Neural cell (in vitro differentiated cells): Measurements from ENCODE around the gene TGFA. TPM values are rescaled to one million over a fixed set of nuclear protein-coding genes. Genes with fewer than 3 reads are reported as not detected.

Experiments
- H2AFZ ChIP-seq: fragments of 200-600, 300-800 bp; sonication (generic), shearing (Covaris generic); 2 replicates; pipeline ENCODE4 v1.6.0; 2014; ENCODE audit warnings: low read depth, mild to moderate bottlenecking, antibody characterized with exemption, low read length, moderate library complexity
- H3F3A ChIP-seq: fragments of 200-600 bp; shearing (Covaris generic); 2 replicates; pipeline ENCODE4 v1.6.1; 2016; ENCODE audit warnings: mild to moderate bottlenecking, moderate library complexity, mixed read lengths, antibody characterized with exemption, low read length; ENCODE audit not compliant: insufficient read depth, poor library complexity, severe bottlenecking
- H3K27ac ChIP-seq: fragments of 200-600, 300-800 bp; sonication (generic), shearing (Covaris generic); 2 replicates; pipeline ENCODE4 v1.5.1; 2014; ENCODE audit warnings: mild to moderate bottlenecking, low read length, moderate library complexity
- H3K27me3 ChIP-seq: fragments of 300-800, 200-600 bp; sonication (generic), shearing (Covaris generic); 2 replicates; pipeline ENCODE4 v1.6.0; 2014; ENCODE audit warnings: mild to moderate bottlenecking, low read depth, low read length, moderate library complexity; ENCODE audit not compliant: insufficient read depth
- H3K36me3 ChIP-seq: fragments of 300-800, 200-600 bp; sonication (generic), shearing (Covaris generic); 2 replicates; pipeline ENCODE4 v1.5.1; 2014; ENCODE audit warnings: mild to moderate bottlenecking, antibody characterized with exemption, low read length, moderate library complexity; ENCODE audit not compliant: insufficient read depth
- H3K4me2 ChIP-seq: fragments of 300-800, 200-600 bp; sonication (generic), shearing (Covaris generic); 2 replicates; pipeline ENCODE4 v1.6.0; 2014; ENCODE audit warnings: mild to moderate bottlenecking, low read length
- H3K4me3 ChIP-seq: fragments of 300-800, 200-600 bp; sonication (generic), shearing (Covaris generic); 2 replicates; pipeline ENCODE4 v1.5.1; 2014; ENCODE audit warnings: mild to moderate bottlenecking, low read length, moderate library complexity
- H3K79me2 ChIP-seq: fragments of 200-600 bp; shearing (Covaris generic); replicated peaks from 2 replicates; pipeline ENCODE4 v1.6.0; 2014; ENCODE audit warnings: mild to moderate bottlenecking, low read length, moderate library complexity; ENCODE audit not compliant: insufficient read depth
- H3K9ac ChIP-seq: fragments of 300-800, 200-600 bp; sonication (generic), shearing (Covaris generic); 2 replicates; pipeline ENCODE4 v1.6.1; 2016; ENCODE audit warnings: mild to moderate bottlenecking, low read length, mixed read lengths
- H3K9me2 ChIP-seq: fragments of 200-600 bp; shearing (Covaris generic); 2 replicates; pipeline ENCODE4 v1.6.1; 2016; ENCODE audit warnings: mild to moderate bottlenecking, low read length, mixed read lengths; ENCODE audit not compliant: insufficient read depth
- H3K9me3 ChIP-seq: fragments of 200-600, 300-800 bp; sonication (generic), shearing (Covaris generic); 2 replicates; pipeline ENCODE4 v1.6.1; 2016; ENCODE audit warnings: mild to moderate bottlenecking, mixed run types, low read length, moderate library complexity, mixed read lengths
- H4K20me1 ChIP-seq: fragments of 200-600 bp; shearing (Covaris generic); 2 replicates; pipeline ENCODE4 v1.6.1; 2016; ENCODE audit warnings: mild to moderate bottlenecking, mixed run types; ENCODE audit not compliant: insufficient read depth
- EP300 ChIP-seq: fragments of 450-650 bp; conservative IDR thresholded peaks from 2 replicates; pipeline ENCODE4 v1.6.1; 2014; ENCODE audit warnings: antibody characterized with exemption, mild to moderate bottlenecking, moderate library complexity; ENCODE audit not compliant: poor library complexity, severe bottlenecking
- EZH2 ChIP-seq: fragments of 200-600, 300-800 bp; shearing (Covaris generic), sonication (generic); IDR thresholded peaks from 2 replicates; pipeline ENCODE4 v1.6.1; 2014; ENCODE audit warnings: antibody characterized with exemption, low read length, borderline replicate concordance, mild to moderate bottlenecking; ENCODE audit not compliant: insufficient read depth, poor library complexity, severe bottlenecking
- MXI1 ChIP-seq: fragments of 450-650 bp; conservative IDR thresholded peaks from 2 replicates; pipeline ENCODE4 v1.6.1; 2014; ENCODE audit warnings: antibody characterized with exemption, mild to moderate bottlenecking; ENCODE audit not compliant: poor library complexity, severe bottlenecking
- POLR2AphosphoS5 ChIP-seq: IDR thresholded peaks from 2 replicates; pipeline ENCODE4 v1.6.1; 2012
- RAD21 ChIP-seq: fragments of 450-650 bp; conservative IDR thresholded peaks from 2 replicates; pipeline ENCODE4 v1.6.1; 2014; ENCODE audit warnings: antibody characterized with exemption, mild to moderate bottlenecking, moderate library complexity
- REST ChIP-seq: IDR thresholded peaks from 2 replicates; pipeline ENCODE4 v1.6.1; 2012; ENCODE audit warnings: borderline replicate concordance
- SMC3 ChIP-seq: fragments of 450-650 bp; conservative IDR thresholded peaks from 2 replicates; pipeline ENCODE4 v1.6.1; 2014; ENCODE audit warnings: antibody characterized with exemption, mild to moderate bottlenecking, moderate library complexity; ENCODE audit not compliant: poor library complexity
- TAF1 ChIP-seq: IDR thresholded peaks from 2 replicates; pipeline ENCODE4 v1.6.1; 2012; ENCODE audit warnings: low read depth
- polyA plus RNA-seq: library from polyadenylated mRNA; depleted of rRNA; stranded (reverse); fragments of >200 nt; gene quantifications from 2 replicates; pipeline ENCODE4 v1.2.3, GENCODE V29; 2014
- TF ChIP-seq, protein P1 (sequence below): fragments of 450-650 bp; IDR thresholded peaks from 2 replicates; pipeline ENCODE4 v1.5.1; 2014; ENCODE audit warnings: antibody characterized with exemption, mild to moderate bottlenecking, moderate library complexity; ENCODE audit not compliant: poor library complexity, severe bottlenecking

TGFA gene
- polyA plus RNA-seq, 1 donor from 2014 or later = 0.85 TPM

- H3K9ac ChIP-seq = no peak overlapping the region
- no peak overlapping the region for H3K4me2 ChIP-seq
- H3K9me2 ChIP-seq = no peaks in the 10 kb centered on the region
- H4K20me1 ChIP-seq = no peaks in the 10 kb centered on the region
- H3K9me3 ChIP-seq = no peaks in the 10 kb centered on the region
- no peak overlapping the region for H2AFZ ChIP-seq
- H3K79me2 ChIP-seq = no peaks in the 10 kb centered on the region
- TF ChIP-seq, protein P1, sequence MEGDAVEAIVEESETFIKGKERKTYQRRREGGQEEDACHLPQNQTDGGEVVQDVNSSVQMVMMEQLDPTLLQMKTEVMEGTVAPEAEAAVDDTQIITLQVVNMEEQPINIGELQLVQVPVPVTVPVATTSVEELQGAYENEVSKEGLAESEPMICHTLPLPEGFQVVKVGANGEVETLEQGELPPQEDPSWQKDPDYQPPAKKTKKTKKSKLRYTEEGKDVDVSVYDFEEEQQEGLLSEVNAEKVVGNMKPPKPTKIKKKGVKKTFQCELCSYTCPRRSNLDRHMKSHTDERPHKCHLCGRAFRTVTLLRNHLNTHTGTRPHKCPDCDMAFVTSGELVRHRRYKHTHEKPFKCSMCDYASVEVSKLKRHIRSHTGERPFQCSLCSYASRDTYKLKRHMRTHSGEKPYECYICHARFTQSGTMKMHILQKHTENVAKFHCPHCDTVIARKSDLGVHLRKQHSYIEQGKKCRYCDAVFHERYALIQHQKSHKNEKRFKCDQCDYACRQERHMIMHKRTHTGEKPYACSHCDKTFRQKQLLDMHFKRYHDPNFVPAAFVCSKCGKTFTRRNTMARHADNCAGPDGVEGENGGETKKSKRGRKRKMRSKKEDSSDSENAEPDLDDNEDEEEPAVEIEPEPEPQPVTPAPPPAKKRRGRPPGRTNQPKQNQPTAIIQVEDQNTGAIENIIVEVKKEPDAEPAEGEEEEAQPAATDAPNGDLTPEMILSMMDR = no peak
- TF ChIP-seq EP300 = no peak
- TF ChIP-seq TAF1 = no peak
- no peak for TF ChIP-seq MXI1
- TF ChIP-seq RAD21 = no peak
- TF ChIP-seq REST = no peak
- no peak for TF ChIP-seq EZH2
- no peak for TF ChIP-seq SMC3
- TF ChIP-seq POLR2AphosphoS5 = no peak
- no peaks in the 10 kb centered on the region for H3K27me3 ChIP-seq
- no peak overlapping the region for H3K4me3 ChIP-seq
- no peak overlapping the region for H3K27ac ChIP-seq
- H3F3A ChIP-seq = no peaks in the 10 kb centered on the region
- H3K36me3 ChIP-seq = no peaks in the 10 kb centered on the region
Measured at GRCh38 chr2:70460333-70460732, 93.3 kb downstream of the TGFA start.

DNA sequence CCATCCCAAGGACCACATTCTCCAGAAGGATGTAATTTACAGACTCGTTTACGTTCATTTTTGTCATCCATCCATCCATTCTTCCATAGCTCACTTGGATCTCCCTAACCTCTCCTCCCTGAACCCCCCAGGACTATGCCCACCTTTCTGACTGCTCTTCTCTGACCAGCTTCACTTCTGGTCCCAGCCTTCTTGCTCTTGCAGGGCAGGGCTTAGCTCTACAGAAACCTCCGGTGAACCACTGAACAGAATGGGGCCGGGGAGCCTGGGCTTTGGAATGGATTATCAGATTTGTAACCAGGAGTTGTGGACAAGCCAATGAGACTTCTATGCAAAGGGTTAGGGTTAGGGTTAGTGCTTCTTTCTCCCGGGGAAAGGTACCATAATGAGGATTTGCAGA lies 95.0 kb downstream of the TGFA start:
- H2AFZ ChIP-seq = no peak overlapping the region
- no peak overlapping the region for H3K4me3 ChIP-seq
- H3K4me2 ChIP-seq = no peak overlapping the region
- H3K9me3 ChIP-seq = no peaks in the 10 kb centered on the region
- H3K9me2 ChIP-seq = no peaks in the 10 kb centered on the region
- TF ChIP-seq SMC3 (no peak), POLR2AphosphoS5 (no peak), TAF1 (no peak), EP300 (no peak), MXI1 (no peak), RAD21 (no peak)
- TF ChIP-seq, protein P1 = no peak
- H3K36me3 ChIP-seq = no peaks in the 10 kb centered on the region
- no peaks in the 10 kb centered on the region for H4K20me1 ChIP-seq
- no peaks in the 10 kb centered on the region for H3K27me3 ChIP-seq
- no peaks in the 10 kb centered on the region for H3F3A ChIP-seq
- no peaks in the 10 kb centered on the region for H3K79me2 ChIP-seq
- no peak overlapping the region for H3K9ac ChIP-seq
- H3K27ac ChIP-seq = no peak overlapping the region
